GM23338 (cell line): ENCODE results near the gene FBXO31. TPM values are rescaled to one million over a fixed set of nuclear protein-coding genes. Genes with fewer than 3 reads are reported as not detected.
A peak's percentile ranks its signal among the peaks of the same experiment; 100 is the strongest.

Source experiments
- ATAC-seq: fragments of 200-7000 bp; cut with Tn5 transposase; 3 replicates; pipeline ENCODE4 v1.9.1; 2020
- DNase-seq: peaks from one replicate; pipeline ENCODE4 v3.0.0-alpha.2; 2015; ENCODE audit warnings: low spot score
- H2AFZ ChIP-seq: fragments of 200-600 bp; sonication (generic); 2 replicates; pipeline ENCODE4 v1.8.0; 2016; ENCODE audit warnings: antibody characterized with exemption, mild to moderate bottlenecking, moderate library complexity
- H3F3A ChIP-seq: fragments of 200-600 bp; sonication (generic); replicated peaks from 2 replicates; pipeline ENCODE4 v1.8.0; 2017; ENCODE audit warnings: antibody characterized with exemption, mixed run types, low read depth
- H3K27ac ChIP-seq: fragments of 200-600 bp; sonication (generic); 2 replicates; pipeline ENCODE4 v1.6.1; 2016; ENCODE audit warnings: low read depth
- H3K27me3 ChIP-seq: fragments of 200-600 bp; sonication (generic); 2 replicates; pipeline ENCODE4 v1.8.0; 2016; ENCODE audit warnings: mild to moderate bottlenecking, mixed run types, moderate library complexity; ENCODE audit not compliant: insufficient read depth
- H3K36me3 ChIP-seq: fragments of 200-600 bp; sonication (generic); 2 replicates; pipeline ENCODE4 v1.8.0; 2016; ENCODE audit warnings: mild to moderate bottlenecking; ENCODE audit not compliant: insufficient read depth
- H3K4me1 ChIP-seq: fragments of 200-600 bp; sonication (generic); 2 replicates; pipeline ENCODE4 v1.8.0; 2016; ENCODE audit warnings: mild to moderate bottlenecking, moderate library complexity; ENCODE audit not compliant: insufficient read depth
- H3K4me2 ChIP-seq: fragments of 200-600 bp; sonication (generic); 2 replicates; pipeline ENCODE4 v1.7.1; 2017; ENCODE audit warnings: mixed run types
- H3K4me3 ChIP-seq: fragments of 200-600 bp; sonication (generic); 2 replicates; pipeline ENCODE4 v1.6.1; 2016; ENCODE audit warnings: mixed run types
- H3K79me2 ChIP-seq: fragments of 200-600 bp; sonication (generic); replicated peaks from 2 replicates; pipeline ENCODE4 v1.8.0; 2017; ENCODE audit warnings: mild to moderate bottlenecking; ENCODE audit not compliant: insufficient read depth
- H3K9me2 ChIP-seq: fragments of 200-600 bp; sonication (generic); 2 replicates; pipeline ENCODE4 v1.8.0; 2017; ENCODE audit not compliant: insufficient read depth
- H4K20me1 ChIP-seq: fragments of 200-600 bp; sonication (generic); replicated peaks from 2 replicates; pipeline ENCODE4 v1.8.0; 2017; ENCODE audit warnings: mild to moderate bottlenecking; ENCODE audit not compliant: insufficient read depth
- H3K27ac Mint-ChIP-seq: 2 replicates; pipeline ENCODE4 v1.8.0; 2020; ENCODE audit warnings: inconsistent platforms, mild to moderate bottlenecking, moderate library complexity, mixed read lengths
- H3K27me3 Mint-ChIP-seq: 3 replicates; pipeline ENCODE4 v1.8.0; 2022; ENCODE audit warnings: low read depth, mild to moderate bottlenecking, moderate library complexity, mixed read lengths, inconsistent platforms; ENCODE audit not compliant: insufficient read depth, poor library complexity
- H3K36me3 Mint-ChIP-seq: 3 replicates; pipeline ENCODE4 v1.8.0; 2021; ENCODE audit warnings: low read depth, mild to moderate bottlenecking, inconsistent platforms, moderate library complexity, mixed read lengths
- H3K4me1 Mint-ChIP-seq: 3 replicates; pipeline ENCODE4 v1.8.0; 2020; ENCODE audit warnings: mild to moderate bottlenecking, inconsistent platforms, mixed read lengths
- H3K4me3 Mint-ChIP-seq: 3 replicates; pipeline ENCODE4 v1.8.0; 2021; ENCODE audit warnings: moderate library complexity, mild to moderate bottlenecking, inconsistent platforms, mixed read lengths
- H3K9me3 Mint-ChIP-seq: 3 replicates; pipeline ENCODE4 v1.8.0; 2020; ENCODE audit warnings: moderate library complexity, mild to moderate bottlenecking, inconsistent platforms, mixed read lengths
- EZH2phosphoT487 ChIP-seq: fragments of 200-600 bp; sonication (generic); IDR thresholded peaks from one replicate; pipeline ENCODE4 v1.8.1; 2018; ENCODE audit warnings: antibody characterized with exemption; ENCODE audit not compliant: unreplicated experiment
- JUNB ChIP-seq: IDR thresholded peaks from one replicate; pipeline ENCODE4 v1.6.1; 2016; ENCODE audit warnings: antibody characterized with exemption; ENCODE audit not compliant: unreplicated experiment
- NANOG ChIP-seq: IDR thresholded peaks from 2 replicates; pipeline ENCODE4 v1.6.1; 2016; ENCODE audit warnings: antibody characterized with exemption, borderline replicate concordance
- POLR2AphosphoS5 ChIP-seq: IDR thresholded peaks from 2 replicates; pipeline ENCODE4 v1.6.1; 2016; ENCODE audit warnings: antibody characterized with exemption, low read depth
- STAT1 ChIP-seq: IDR thresholded peaks from one replicate; pipeline ENCODE4 v1.6.1; 2016; ENCODE audit warnings: antibody characterized with exemption; ENCODE audit not compliant: unreplicated experiment
- ZNF114 ChIP-seq: fragments of 250-450 bp; sonication (Bioruptor Pico); IDR thresholded peaks from 2 replicates; pipeline ENCODE4 v1.5.0; 2020; ENCODE audit warnings: mild to moderate bottlenecking, moderate library complexity
- ZNF331 ChIP-seq: fragments of 250-450 bp; sonication (Bioruptor Pico); IDR thresholded peaks from 2 replicates; pipeline ENCODE4 v1.5.0; 2020; ENCODE audit warnings: low read depth, mild to moderate bottlenecking, moderate library complexity
- polyA plus RNA-seq: library from polyadenylated mRNA; unstranded; fragments of >200 nt; fragmentation: Nextera tagmentation; extraction: Ambion mirVana; gene quantifications from 2 replicates; pipeline ENCODE4 v1.2.1, GENCODE V29; 2016
- total RNA-seq: library from RNA; depleted of rRNA; stranded (reverse); fragments of >200 nt; shearing (Covaris generic); gene quantifications from 2 replicates; pipeline ENCODE4 v1.2.3, GENCODE V29; 2014
- TF ChIP-seq, protein P1 (sequence below), 2 experiments: fragments of 200-600 bp in 1 of 2; sonication (generic) in 1 of 2; conservative IDR thresholded peaks; 2 replicates each; pipeline versions ENCODE4 v1.5.1 to v1.6.1; 2016 to 2017; ENCODE audit warnings: antibody characterized with exemption in 2 of 2, low read depth in 2 of 2, mild to moderate bottlenecking in 2 of 2, moderate library complexity in 1 of 2
- TF ChIP-seq, protein P2 (sequence below): IDR thresholded peaks from 2 replicates; pipeline ENCODE4 v1.6.1; 2016; ENCODE audit warnings: antibody characterized with exemption

FBXO31 gene
- total and polyA plus RNA-seq, 2 experiments from 2014 or later = 7.0 to 23.8 TPM

DNA sequence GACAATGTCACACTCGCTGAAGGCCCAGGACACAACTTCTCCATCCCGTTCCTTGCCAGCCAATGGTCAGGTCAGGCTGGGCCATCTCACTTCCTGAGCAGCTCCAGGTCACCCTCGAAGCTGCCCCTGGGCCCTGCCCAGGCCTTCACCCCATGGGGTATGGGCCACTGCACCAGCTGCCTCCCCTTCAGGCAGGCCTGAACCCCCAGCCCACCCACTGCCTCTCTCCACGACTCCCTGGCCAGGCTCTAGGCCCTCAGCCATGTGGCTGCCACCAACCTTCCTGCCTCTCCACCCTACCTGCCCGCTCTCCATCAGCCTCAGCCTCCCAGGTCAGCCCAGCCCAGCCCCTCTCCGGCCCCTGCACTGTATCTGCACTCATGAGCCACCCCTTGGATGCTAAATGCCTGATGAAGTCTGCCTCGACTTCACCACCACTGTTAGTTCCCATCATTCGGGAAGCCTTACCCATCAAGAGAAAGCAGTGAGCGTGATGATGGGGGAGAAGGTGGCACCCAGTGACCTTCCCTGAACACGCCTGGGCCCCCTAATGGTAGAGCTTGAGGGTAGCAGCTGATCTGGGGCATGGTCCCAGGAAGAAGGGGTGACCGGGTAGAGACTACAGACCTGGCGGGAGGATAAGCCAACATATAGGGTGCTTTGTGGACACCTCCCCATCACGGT lies 35.5 kb downstream of the FBXO31 start:
- Histone ChIP-seq H3K27me3 (no peaks in the 10 kb centered on the region), H3K4me2 (no peak overlapping the region), H3F3A (no peaks in the 10 kb centered on the region), H3K79me2 (peaks cover 12% of the 10 kb centered on the region; the same call in 1 of the 2 replicates), H3K4me1 (no peaks in the 10 kb centered on the region), H3K36me3 (no peaks in the 10 kb centered on the region; the same call in 1 of the 2 replicates), H3K27ac (no peak overlapping the region), H3K4me3 (no peak overlapping the region), H3K9me2 (no peaks in the 10 kb centered on the region), H4K20me1 (peaks cover 11% of the 10 kb centered on the region; the same call in 1 of the 2 replicates), H2AFZ (no peak overlapping the region)
- peaks cover 14% of the 10 kb centered on the region for H3K27me3 Mint-ChIP-seq
- no peak overlapping the region for H3K27ac Mint-ChIP-seq
- H3K4me3 Mint-ChIP-seq = no peak overlapping the region
- DNase-seq (peak; percentile 34), ATAC-seq (peak; percentile 45)
- peaks cover 8% of the 10 kb centered on the region for H3K36me3 Mint-ChIP-seq
- no peaks in the 10 kb centered on the region; the same call in 2 of the 3 replicates for H3K9me3 Mint-ChIP-seq
- TF ChIP-seq, protein P1, sequence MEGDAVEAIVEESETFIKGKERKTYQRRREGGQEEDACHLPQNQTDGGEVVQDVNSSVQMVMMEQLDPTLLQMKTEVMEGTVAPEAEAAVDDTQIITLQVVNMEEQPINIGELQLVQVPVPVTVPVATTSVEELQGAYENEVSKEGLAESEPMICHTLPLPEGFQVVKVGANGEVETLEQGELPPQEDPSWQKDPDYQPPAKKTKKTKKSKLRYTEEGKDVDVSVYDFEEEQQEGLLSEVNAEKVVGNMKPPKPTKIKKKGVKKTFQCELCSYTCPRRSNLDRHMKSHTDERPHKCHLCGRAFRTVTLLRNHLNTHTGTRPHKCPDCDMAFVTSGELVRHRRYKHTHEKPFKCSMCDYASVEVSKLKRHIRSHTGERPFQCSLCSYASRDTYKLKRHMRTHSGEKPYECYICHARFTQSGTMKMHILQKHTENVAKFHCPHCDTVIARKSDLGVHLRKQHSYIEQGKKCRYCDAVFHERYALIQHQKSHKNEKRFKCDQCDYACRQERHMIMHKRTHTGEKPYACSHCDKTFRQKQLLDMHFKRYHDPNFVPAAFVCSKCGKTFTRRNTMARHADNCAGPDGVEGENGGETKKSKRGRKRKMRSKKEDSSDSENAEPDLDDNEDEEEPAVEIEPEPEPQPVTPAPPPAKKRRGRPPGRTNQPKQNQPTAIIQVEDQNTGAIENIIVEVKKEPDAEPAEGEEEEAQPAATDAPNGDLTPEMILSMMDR (conservative IDR thresholded peaks at IDR 0.05; ENCODE audit: low read depth in 2 of 2) = peak; percentile 32 to 40; a peak in 3 of 4 replicates
- no peak for TF ChIP-seq POLR2AphosphoS5
- H3K4me1 Mint-ChIP-seq = peaks cover 15% of the 10 kb centered on the region

DNA sequence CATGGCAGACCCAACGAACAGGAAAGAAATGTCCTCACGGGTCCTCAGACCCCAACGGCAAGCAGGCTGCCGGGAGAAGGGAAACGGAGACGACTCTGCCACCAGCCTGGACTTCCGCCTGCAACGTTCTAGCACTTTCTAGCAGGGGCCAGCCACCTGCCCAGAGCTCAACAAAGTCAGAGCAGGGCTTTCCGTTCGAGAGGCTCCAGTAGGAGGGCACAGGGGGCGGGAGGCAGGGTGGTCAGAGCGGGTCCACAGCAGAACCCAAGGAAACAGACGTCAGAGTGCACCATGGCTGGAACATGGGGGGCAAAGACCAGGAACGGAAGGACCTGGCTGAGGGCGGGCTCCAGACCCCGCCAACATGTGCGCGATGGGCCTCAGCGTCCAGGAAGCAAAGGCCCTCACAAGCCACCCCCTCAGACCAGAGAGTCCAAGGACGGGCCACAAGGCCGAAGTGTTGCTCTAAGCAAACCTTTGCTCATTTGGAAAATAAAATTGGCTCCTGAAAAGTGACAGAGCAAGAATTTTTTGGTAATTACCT lies 37.0 kb downstream of the FBXO31 start:
- ATAC-seq (no peak), DNase-seq (no peak)
- Histone ChIP-seq H3K4me2 (no peak overlapping the region), H3F3A (no peaks in the 10 kb centered on the region), H3K79me2 (peaks cover 4% of the 10 kb centered on the region; the same call in 1 of the 2 replicates), H3K4me3 (no peak overlapping the region), H4K20me1 (peaks cover 3% of the 10 kb centered on the region; the same call in 1 of the 2 replicates), H3K4me1 (no peaks in the 10 kb centered on the region), H3K27me3 (no peaks in the 10 kb centered on the region), H3K9me2 (no peaks in the 10 kb centered on the region), H2AFZ (no peak overlapping the region), H3K27ac (no peak overlapping the region), H3K36me3 (no peaks in the 10 kb centered on the region; the same call in 1 of the 2 replicates)
- H3K36me3 Mint-ChIP-seq = peaks cover 15% of the 10 kb centered on the region
- no peak overlapping the region for H3K4me3 Mint-ChIP-seq
- H3K4me1 Mint-ChIP-seq = peaks cover 15% of the 10 kb centered on the region
- H3K9me3 Mint-ChIP-seq = no peaks in the 10 kb centered on the region; the same call in 2 of the 3 replicates
- H3K27ac Mint-ChIP-seq = no peak overlapping the region; the same call in 1 of the 2 replicates
- peaks cover 12% of the 10 kb centered on the region for H3K27me3 Mint-ChIP-seq
- TF ChIP-seq, protein P2, sequence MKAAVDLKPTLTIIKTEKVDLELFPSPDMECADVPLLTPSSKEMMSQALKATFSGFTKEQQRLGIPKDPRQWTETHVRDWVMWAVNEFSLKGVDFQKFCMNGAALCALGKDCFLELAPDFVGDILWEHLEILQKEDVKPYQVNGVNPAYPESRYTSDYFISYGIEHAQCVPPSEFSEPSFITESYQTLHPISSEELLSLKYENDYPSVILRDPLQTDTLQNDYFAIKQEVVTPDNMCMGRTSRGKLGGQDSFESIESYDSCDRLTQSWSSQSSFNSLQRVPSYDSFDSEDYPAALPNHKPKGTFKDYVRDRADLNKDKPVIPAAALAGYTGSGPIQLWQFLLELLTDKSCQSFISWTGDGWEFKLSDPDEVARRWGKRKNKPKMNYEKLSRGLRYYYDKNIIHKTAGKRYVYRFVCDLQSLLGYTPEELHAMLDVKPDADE = no peak
- TF ChIP-seq ZNF114 (CRISPR knock-in tag) (no peak), EZH2phosphoT487 (no peak), JUNB (no peak), ZNF331 (CRISPR knock-in tag) (no peak), NANOG (no peak), STAT1 (no peak)
- TF ChIP-seq, protein P1 (conservative IDR thresholded peaks at IDR 0.05; ENCODE audit: low read depth in 2 of 2) = no peak
